OCI-LY7 (cell line): Measurements from ENCODE around the gene CTNNBIP1. TPM values are rescaled to one million over a fixed set of nuclear protein-coding genes. Genes with fewer than 3 reads are reported as not detected.

Experiments
- BruUV-seq: library from RNA; stranded (reverse); fragments of 400-500 nt; replicated peaks from 2 replicates; lab custom pipeline; 2021; lab: Mats Ljungman, UMichigan
- CTCF ChIA-PET: fragments of 300-600 bp; sonication (Branson Sonifier 250); formaldehyde crosslinking; loops from one replicate; lab custom pipeline; 2022; ENCODE audit warnings: antibody characterized with exemption; ENCODE audit not compliant: unreplicated experiment; lab: Charles Lee
- POLR2A ChIA-PET: fragments of 300-600 bp; sonication (Branson Sonifier 250); formaldehyde crosslinking; loops from one replicate; lab custom pipeline; 2022; ENCODE audit warnings: antibody characterized with exemption; lab: Charles Lee
- DNase-seq: peaks from one replicate; pipeline ENCODE4 v3.0.0-alpha.2; 2015; ENCODE audit warnings: low spot score
- H2AFZ ChIP-seq: fragments of 200-600 bp; sonication (generic), shearing (Covaris generic); 2 replicates; pipeline ENCODE4 v1.6.1; 2014; ENCODE audit warnings: mild to moderate bottlenecking, antibody characterized with exemption, low read length, moderate library complexity
- H3K27ac ChIP-seq: fragments of 200-600 bp; sonication (generic); 2 replicates; pipeline ENCODE4 v1.5.1; 2014; ENCODE audit warnings: mixed run types, low read depth, mild to moderate bottlenecking, moderate library complexity, low read length, inconsistent platforms; ENCODE audit not compliant: poor library complexity, severe bottlenecking
- H3K36me3 ChIP-seq: fragments of 200-600 bp; sonication (generic); 2 replicates; pipeline ENCODE4 v1.6.1; 2014; ENCODE audit warnings: mild to moderate bottlenecking, antibody characterized with exemption, low read length, moderate library complexity, mixed read lengths; ENCODE audit not compliant: insufficient read depth
- H3K4me1 ChIP-seq: fragments of 200-600 bp; sonication (generic); 2 replicates; pipeline ENCODE4 v1.5.1; 2014; ENCODE audit warnings: mild to moderate bottlenecking, low read length; ENCODE audit not compliant: insufficient read depth, poor library complexity, severe bottlenecking
- H3K4me2 ChIP-seq: fragments of 200-600 bp; sonication (generic); 2 replicates; pipeline ENCODE4 v1.6.1; 2014; ENCODE audit warnings: mild to moderate bottlenecking, low read length
- H3K4me3 ChIP-seq: fragments of 200-600 bp; sonication (generic); 2 replicates; pipeline ENCODE4 v1.5.1; 2014; ENCODE audit warnings: mild to moderate bottlenecking, low read depth, low read length; ENCODE audit not compliant: poor library complexity, severe bottlenecking
- H3K79me2 ChIP-seq: fragments of 200-600 bp; sonication (generic); 2 replicates; pipeline ENCODE4 v1.6.1; 2016; ENCODE audit warnings: low read depth, mild to moderate bottlenecking, low read length, moderate library complexity, mixed read lengths; ENCODE audit not compliant: insufficient read depth
- H3K9me2 ChIP-seq: fragments of 200-600 bp; sonication (generic); 2 replicates; pipeline ENCODE4 v1.6.1; 2016; ENCODE audit warnings: mild to moderate bottlenecking, low read length, mixed read lengths; ENCODE audit not compliant: insufficient read depth
- H3K9me3 ChIP-seq: fragments of 200-600 bp; sonication (generic); 2 replicates; pipeline ENCODE4 v1.6.1; 2014; ENCODE audit warnings: mild to moderate bottlenecking, mixed run types, low read length, mixed read lengths
- H4K20me1 ChIP-seq: fragments of 200-600 bp; sonication (generic); 2 replicates; pipeline ENCODE4 v1.6.1; 2014; ENCODE audit warnings: mild to moderate bottlenecking, antibody characterized with exemption, low read length, moderate library complexity, mixed read lengths; ENCODE audit not compliant: insufficient read depth
- EZH2phosphoT487 ChIP-seq: fragments of 200-600 bp; sonication (generic); IDR thresholded peaks from 2 replicates; pipeline ENCODE4 v1.6.1; 2018; ENCODE audit warnings: low read depth, borderline replicate concordance, mild to moderate bottlenecking, mixed run types, antibody characterized with exemption, low read length, moderate library complexity, mixed read lengths
- intact Hi-C: fragments of 100-400 bp; cut with micrococcal nuclease; formaldehyde crosslinking; loops from one replicate; pipeline ENCODE4 v1.10.0; 2022; ENCODE audit not compliant: unreplicated experiment
- total RNA-seq, 2 experiments: library from RNA; depleted of rRNA in 1 of 2; stranded (reverse); fragments of >200 nt in 1 of 2; shearing (Covaris generic) in 1 of 2; gene quantifications; 2 replicates each; pipeline ENCODE4 v1.2.3, GENCODE V29; 2014 to 2022
- TF ChIP-seq, protein P1 (sequence below): fragments of 200-600 bp; sonication (generic); conservative IDR thresholded peaks from 2 replicates; pipeline ENCODE4 v1.5.1; 2014; ENCODE audit warnings: mild to moderate bottlenecking, antibody characterized with exemption, low read length, moderate library complexity, mixed read lengths

CTNNBIP1 gene
- total RNA-seq, 2 experiments from 2014 or later, result 14.7 to 17.4 TPM

- Histone ChIP-seq H3K36me3 (peaks cover 38% of the 10 kb centered on the region), H3K4me3 (no peak overlapping the region), H2AFZ (no peak overlapping the region), H3K9me3 (no peaks in the 10 kb centered on the region), H3K4me1 (peaks cover 47% of the 10 kb centered on the region), H3K27ac (no peak overlapping the region), H3K9me2 (no peaks in the 10 kb centered on the region), H4K20me1 (peaks cover 5% of the 10 kb centered on the region; the same call in 1 of the 2 replicates), H3K79me2 (peaks cover 97% of the 10 kb centered on the region), H3K4me2 (no peak overlapping the region)
- no peak for DNase-seq
- ChIA-PET POLR2A (interaction anchor here (0.7 to 1.1 kb wide), 2 partner anchors 10 to 11 kb away, joined by 3 to 5 read pairs; no protein-coding TSS in a partner anchor), CTCF (no interaction called here)
- intact Hi-C loops, result no loop called here
- BruUV-seq, result TSS peak; percentile 9
- TF ChIP-seq EZH2phosphoT487, result no peak
- TF ChIP-seq, protein P1, sequence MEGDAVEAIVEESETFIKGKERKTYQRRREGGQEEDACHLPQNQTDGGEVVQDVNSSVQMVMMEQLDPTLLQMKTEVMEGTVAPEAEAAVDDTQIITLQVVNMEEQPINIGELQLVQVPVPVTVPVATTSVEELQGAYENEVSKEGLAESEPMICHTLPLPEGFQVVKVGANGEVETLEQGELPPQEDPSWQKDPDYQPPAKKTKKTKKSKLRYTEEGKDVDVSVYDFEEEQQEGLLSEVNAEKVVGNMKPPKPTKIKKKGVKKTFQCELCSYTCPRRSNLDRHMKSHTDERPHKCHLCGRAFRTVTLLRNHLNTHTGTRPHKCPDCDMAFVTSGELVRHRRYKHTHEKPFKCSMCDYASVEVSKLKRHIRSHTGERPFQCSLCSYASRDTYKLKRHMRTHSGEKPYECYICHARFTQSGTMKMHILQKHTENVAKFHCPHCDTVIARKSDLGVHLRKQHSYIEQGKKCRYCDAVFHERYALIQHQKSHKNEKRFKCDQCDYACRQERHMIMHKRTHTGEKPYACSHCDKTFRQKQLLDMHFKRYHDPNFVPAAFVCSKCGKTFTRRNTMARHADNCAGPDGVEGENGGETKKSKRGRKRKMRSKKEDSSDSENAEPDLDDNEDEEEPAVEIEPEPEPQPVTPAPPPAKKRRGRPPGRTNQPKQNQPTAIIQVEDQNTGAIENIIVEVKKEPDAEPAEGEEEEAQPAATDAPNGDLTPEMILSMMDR, result no peak
Measured at GRCh38 chr1:9811239-9811966, 98.7 kb downstream of the CTNNBIP1 start.

GRCh38 chr1:9809100-9809510 is 101.0 kb downstream of the CTNNBIP1 start:
- Histone ChIP-seq H2AFZ (no peak overlapping the region), H3K79me2 (peaks cover 97% of the 10 kb centered on the region), H3K4me2 (peak overlapping the region; percentile 30; the same call in 1 of the 2 replicates), H3K36me3 (peaks cover 33% of the 10 kb centered on the region), H3K4me1 (peaks cover 44% of the 10 kb centered on the region), H3K9me2 (no peaks in the 10 kb centered on the region), H4K20me1 (peaks cover 5% of the 10 kb centered on the region; the same call in 1 of the 2 replicates), H3K9me3 (no peaks in the 10 kb centered on the region), H3K27ac (no peak overlapping the region), H3K4me3 (no peak overlapping the region)
- CTCF ChIA-PET, result no interaction called here
- intact Hi-C loops, result no loop called here
- BruUV-seq, result no TSS peak
- POLR2A ChIA-PET, result interaction anchor here (0.5 to 1.2 kb wide), 2 partner anchors 41 to 201 kb away, joined by 3 read pairs; no protein-coding TSS in a partner anchor
- DNase-seq, result peak; percentile 50
- TF ChIP-seq EZH2phosphoT487, result no peak
- TF ChIP-seq, protein P1, result no peak

DNA sequence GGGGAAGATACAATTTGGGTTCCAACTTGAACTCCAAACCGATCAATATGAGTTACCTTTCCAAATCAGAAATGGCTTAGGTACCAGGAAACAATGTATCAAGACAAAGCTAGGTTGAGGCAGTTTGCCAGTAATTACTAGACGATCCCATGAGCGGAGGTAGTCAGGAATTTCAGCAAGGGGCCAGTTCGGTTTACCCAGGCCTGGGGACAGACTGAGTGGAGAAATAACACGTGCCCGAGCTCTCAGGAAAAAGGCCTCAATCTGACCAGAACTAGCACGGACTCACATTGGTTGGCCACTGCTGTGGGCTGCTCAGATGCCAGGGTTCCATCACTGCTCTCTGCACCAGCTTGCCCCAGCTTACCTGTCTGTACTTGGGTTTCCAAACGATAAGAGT is 101.6 kb downstream of the CTNNBIP1 start:
- TF ChIP-seq, protein P1, result no peak
- TF ChIP-seq EZH2phosphoT487, result no peak
- intact Hi-C loops, result no loop called here
- Histone ChIP-seq H3K9me2 (no peaks in the 10 kb centered on the region), H3K4me3 (no peak overlapping the region), H3K36me3 (peaks cover 32% of the 10 kb centered on the region), H3K27ac (no peak overlapping the region), H3K4me1 (peaks cover 40% of the 10 kb centered on the region), H2AFZ (no peak overlapping the region), H3K9me3 (no peaks in the 10 kb centered on the region), H3K79me2 (peaks cover 97% of the 10 kb centered on the region), H4K20me1 (peaks cover 5% of the 10 kb centered on the region; the same call in 1 of the 2 replicates), H3K4me2 (no peak overlapping the region)
- ChIA-PET POLR2A (interaction anchor here (0.5 kb wide), 1 partner anchor 201 kb away, joined by 3 read pairs; no protein-coding TSS in a partner anchor), CTCF (no interaction called here)
- no peak for DNase-seq
- no TSS peak for BruUV-seq
